GM12878 (cell line): ENCODE measurements around the gene GFRA1. TPM values are rescaled to one million over a fixed set of nuclear protein-coding genes. Genes with fewer than 3 reads are reported as not detected.

ENCODE experiments used
- ATAC-seq: fragments of 200-7000 bp; cut with Tn5 transposase; 3 replicates; pipeline ENCODE4 v1.9.1; 2020; ENCODE audit warnings: mild to moderate bottlenecking, moderate library complexity
- BruUV-seq: library from RNA; stranded (reverse); fragments of 400-500 nt; replicated peaks from 2 replicates; lab custom pipeline; 2021; lab: Mats Ljungman, UMichigan
- CTCF ChIA-PET: fragments of 300-600 bp; sonication (Branson Sonifier 250); formaldehyde crosslinking; extraction: SDS; loops from one replicate; lab custom pipeline; 2021; ENCODE audit warnings: inconsistent platforms; lab: Yijun Ruan, JAX
- POLR2A ChIA-PET: fragments of 350-600 bp; formaldehyde crosslinking; extraction: SDS; loops from one replicate; lab custom pipeline; 2021; ENCODE audit warnings: inconsistent platforms; lab: Charles Lee
- RAD21 ChIA-PET: fragments of 300-600 bp; sonication (Branson Sonifier 250); formaldehyde crosslinking; loops from one replicate; lab custom pipeline; 2023; ENCODE audit warnings: antibody characterized with exemption; ENCODE audit not compliant: unreplicated experiment; lab: Charles Lee
- SMC1A ChIA-PET: fragments of 300-600 bp; sonication (Branson Sonifier 250); formaldehyde crosslinking; loops from one replicate; lab custom pipeline; 2023; ENCODE audit not compliant: unreplicated experiment, uncharacterized antibody; lab: Charles Lee
- DNase-seq: peaks from one replicate; pipeline ENCODE4 v3.0.0-alpha.2; 2011; ENCODE audit warnings: low read depth, low spot score
- FAIRE-seq: peaks from 3 replicates; lab custom pipeline; 2011; peaks lifted over from hg19 to GRCh38; lab: Jason Lieb, UNC
- H2AFZ ChIP-seq: 2 replicates; pipeline ENCODE4 v1.6.0; 2011; ENCODE audit warnings: low read depth, low read length, control low read depth; ENCODE audit not compliant: control insufficient read depth
- H3K27ac ChIP-seq: 2 replicates; pipeline ENCODE4 v1.5.1; 2011; ENCODE audit warnings: control low read depth; ENCODE audit not compliant: control insufficient read depth, insufficient read depth
- H3K27me3 ChIP-seq, 2 experiments: replicated peaks in 1 of 2; 2 replicates each; pipeline versions ENCODE4 v1.6.0 to v1.6.1; 2011; ENCODE audit warnings: low read length in 1 of 2; ENCODE audit not compliant: control insufficient read depth in 2 of 2, insufficient read depth in 2 of 2
- H3K36me3 ChIP-seq, 2 experiments: 2 replicates each; pipeline ENCODE4 v1.5.1; 2011; ENCODE audit warnings: low read length in 1 of 2; ENCODE audit not compliant: control insufficient read depth in 2 of 2, insufficient read depth in 2 of 2
- H3K4me1 ChIP-seq: 2 replicates; pipeline ENCODE4 v1.6.1; 2011; ENCODE audit warnings: mild to moderate bottlenecking, low read length, moderate library complexity, mixed read lengths; ENCODE audit not compliant: control insufficient read depth, insufficient read depth
- H3K4me2 ChIP-seq: 2 replicates; pipeline ENCODE4 v1.6.0; 2011; ENCODE audit warnings: control low read depth; ENCODE audit not compliant: control insufficient read depth, insufficient read depth
- H3K4me3 ChIP-seq: fragments of 200-600 bp; sonication (generic); 2 replicates; pipeline ENCODE4 v1.5.1; 2016
- H3K79me2 ChIP-seq: 2 replicates; pipeline ENCODE4 v1.6.0; 2011; ENCODE audit warnings: low read length; ENCODE audit not compliant: control insufficient read depth, insufficient read depth
- H3K9ac ChIP-seq: 2 replicates; pipeline ENCODE4 v1.8.0; 2011; ENCODE audit warnings: low read length, control low read depth, mixed read lengths; ENCODE audit not compliant: control insufficient read depth, insufficient read depth
- H3K9me3 ChIP-seq: replicated peaks from 3 replicates; pipeline ENCODE4 v1.5.1; 2011; ENCODE audit warnings: mild to moderate bottlenecking, low read length; ENCODE audit not compliant: control insufficient read depth, insufficient read depth
- H4K20me1 ChIP-seq: 2 replicates; pipeline ENCODE4 v1.6.0; 2011; ENCODE audit not compliant: control insufficient read depth, insufficient read depth
- ATF2 ChIP-seq: IDR thresholded peaks from 2 replicates; pipeline ENCODE4 v1.6.1; 2012; ENCODE audit warnings: low read length, inconsistent platforms
- BHLHE40 ChIP-seq, 2 experiments: fragments of 450-650 bp in 1 of 2; IDR thresholded peaks; 2 replicates each; pipeline ENCODE4 v1.6.1; 2011 to 2017; ENCODE audit warnings: low read depth in 2 of 2, borderline replicate concordance in 1 of 2, improper control_type of control experiment in 1 of 2, low read length in 1 of 2, mild to moderate bottlenecking in 1 of 2
- FOS ChIP-seq: IDR thresholded peaks from 3 replicates; pipeline ENCODE4 v1.6.1; 2011; ENCODE audit warnings: borderline replicate concordance; ENCODE audit not compliant: insufficient read length; ENCODE audit errors: extremely low read depth
- FOXM1 ChIP-seq: IDR thresholded peaks from 2 replicates; pipeline ENCODE4 v1.6.1; 2012; ENCODE audit warnings: low read depth, mild to moderate bottlenecking, inconsistent platforms, low read length, moderate library complexity
- IRF5 ChIP-seq: fragments of 450-650 bp; IDR thresholded peaks from 2 replicates; pipeline ENCODE4 v1.6.1; 2017; ENCODE audit warnings: borderline replicate concordance
- LARP7 ChIP-seq: fragments of 450-650 bp; IDR thresholded peaks from 2 replicates; pipeline ENCODE4 v1.6.1; 2017; ENCODE audit warnings: mild to moderate bottlenecking
- NFYA ChIP-seq: IDR thresholded peaks from 2 replicates; pipeline ENCODE4 v1.6.1; 2011; ENCODE audit warnings: low read depth, mild to moderate bottlenecking, low read length, improper control_type of control experiment, borderline replicate concordance
- POU2F2 ChIP-seq: IDR thresholded peaks from 3 replicates; pipeline ENCODE4 v1.6.1; 2011; ENCODE audit warnings: low read depth, mild to moderate bottlenecking, low read length, borderline replicate concordance
- RBBP5 ChIP-seq: fragments of 200-600 bp; sonication (generic); conservative IDR thresholded peaks from 2 replicates; pipeline ENCODE4 v1.6.1; 2016
- RELB ChIP-seq: fragments of 450-650 bp; IDR thresholded peaks from 2 replicates; pipeline ENCODE4 v1.6.1; 2017; ENCODE audit warnings: low read depth, mild to moderate bottlenecking, moderate library complexity
- SIN3A ChIP-seq: IDR thresholded peaks from 2 replicates; pipeline ENCODE4 v1.6.1; 2012; ENCODE audit warnings: low read depth, low read length, improper control_type of control experiment
- SKIL ChIP-seq: fragments of 450-650 bp; IDR thresholded peaks from 2 replicates; pipeline ENCODE4 v1.6.1; 2017; ENCODE audit warnings: mild to moderate bottlenecking, low read depth, inconsistent platforms; ENCODE audit not compliant: poor library complexity, severe bottlenecking
- SMAD5 ChIP-seq: IDR thresholded peaks from 2 replicates; pipeline ENCODE4 v1.6.1; 2016; ENCODE audit warnings: antibody characterized with exemption, low read depth
- SREBF2 ChIP-seq: IDR thresholded peaks from 2 replicates; pipeline ENCODE4 v1.6.1; 2012; ENCODE audit warnings: mild to moderate bottlenecking, low read length
- ZBED1 ChIP-seq: IDR thresholded peaks from 2 replicates; pipeline ENCODE4 v1.6.1; 2016; ENCODE audit warnings: borderline replicate concordance
- ZNF622 ChIP-seq: fragments of 450-650 bp; IDR thresholded peaks from 2 replicates; pipeline ENCODE4 v1.6.1; 2017; ENCODE audit warnings: mild to moderate bottlenecking, inconsistent platforms
- ZSCAN29 ChIP-seq: fragments of 450-650 bp; IDR thresholded peaks from 2 replicates; pipeline ENCODE4 v1.6.1; 2017; ENCODE audit warnings: mild to moderate bottlenecking, moderate library complexity
- WGBS: methylation state at CpG from one replicate; pipeline ENCODE4 v1.1.6; 2016; ENCODE audit warnings: low lambda C conversion rate; ENCODE audit not compliant: insufficient replicate concordance, insufficient coverage; ENCODE audit errors: missing lambda C conversion rate; 5-methylcytosine and 5-hydroxymethylcytosine counted together
- in situ Hi-C: fragments of 300-500 bp; cut with MboI; formaldehyde crosslinking; loops from 9 replicates; pipeline ENCODE4 v1.14.3; 2018; ENCODE audit warnings: mixed read lengths
- intact Hi-C: fragments of 100-400 bp; cut with micrococcal nuclease; formaldehyde crosslinking; loops from one replicate; pipeline ENCODE4 v1.14.2; 2022; ENCODE audit not compliant: unreplicated experiment
- polyA plus RNA-seq, 11 experiments: library from polyadenylated mRNA; depleted of rRNA in 4 of 11; unstranded in 6 of 11; stranded (reverse) in 5 of 11; fragments of >200 nt; fragmentation: Nextera tagmentation in 4 of 11; fragmentation: Illumina TruSeq in 1 of 11; extraction: Ambion mirVana in 4 of 11; extraction: Trizol in 1 of 11; gene quantifications; 1 replicate in 1 of 11; 2 replicates in 10 of 11; pipeline versions ENCODE4 v1.2.1 to v1.2.3, GENCODE V29; 2011 to 2016; ENCODE audit warnings: inconsistent platforms in 2 of 11, missing spikeins in 2 of 11, low read depth in 1 of 11
- total RNA-seq, 4 experiments: library from RNA; depleted of rRNA in 3 of 4; stranded (reverse); fragments of >200 nt in 3 of 4; fragmentation: Illumina TruSeq in 1 of 4; extraction: Trizol in 1 of 4; gene quantifications; 2 replicates each; pipeline versions ENCODE4 v1.2.1 to v1.2.3, GENCODE V29; 2013 to 2021

The GFRA1 gene
- total and polyA plus RNA-seq, 10 of the 15 experiments (the other 5 are each of a cell fraction or from before 2014, with no cell fraction given): 0.05 to 0.19 TPM; not detected in 8

GRCh38 chr10:116300542-116300941 lies 27.5 kb upstream of the GFRA1 start (continued):
- TF ChIP-seq FOS (no peak), IRF5 (no peak), NFYA (no peak), ZSCAN29 (no peak), ZNF622 (no peak), SIN3A (no peak), FOXM1 (no peak), ATF2 (no peak), SMAD5 (no peak)

GRCh38 chr10:116298586-116298985 lies 25.6 kb upstream of the GFRA1 start:
- intact Hi-C loops: no loop called here
- H3K4me3 ChIP-seq: no peak overlapping the region
- H3K27ac ChIP-seq: no peak overlapping the region
- DNase-seq (no peak), ATAC-seq (no peak), FAIRE-seq (no peak)
- H2AFZ ChIP-seq: no peak overlapping the region
- H3K9ac ChIP-seq: no peak overlapping the region
- RAD21 ChIA-PET: no interaction called here
- H3K4me2 ChIP-seq: no peak overlapping the region
- POLR2A ChIA-PET: no interaction called here
- no peaks in the 10 kb centered on the region for H3K27me3 ChIP-seq
- BruUV-seq: no TSS peak
- H3K9me3 ChIP-seq: no peaks in the 10 kb centered on the region
- no peaks in the 10 kb centered on the region for H3K4me1 ChIP-seq
- H4K20me1 ChIP-seq: no peaks in the 10 kb centered on the region
- WGBS: 36% methylated on average over 3 of the region's 3 CpGs
- no peaks in the 10 kb centered on the region for H3K36me3 ChIP-seq
- H3K79me2 ChIP-seq: no peaks in the 10 kb centered on the region
- in situ Hi-C loops: no loop called here
- CTCF ChIA-PET: no interaction called here
- SMC1A ChIA-PET: no interaction called here
- TF ChIP-seq RBBP5 (no peak), LARP7 (no peak), RELB (no peak), ZBED1 (no peak), SREBF2 (no peak), SKIL (no peak), POU2F2 (no peak), BHLHE40 (IDR thresholded peaks at IDR 0.05; ENCODE audit: borderline replicate concordance in 1 of 2, low read depth in 2 of 2, low read length in 1 of 2) (no peak), IRF5 (no peak), ZSCAN29 (no peak)
